BE2C (cell line): ENCODE data around the gene CRIP3.
A peak's percentile ranks its signal among the peaks of the same experiment; 100 is the strongest.

ENCODE experiments used
- DNase-seq: peaks from one replicate; pipeline ENCODE4 v3.0.0-alpha.2; 2020
- H3K27me3 ChIP-seq: fragments of 250-450 bp; sonication (Bioruptor Pico); 2 replicates; pipeline ENCODE4 v1.5.1; 2020; ENCODE audit warnings: mild to moderate bottlenecking
- H3K36me3 ChIP-seq: fragments of 250-450 bp; sonication (Bioruptor Pico); 2 replicates; pipeline ENCODE4 v1.5.1; 2020; ENCODE audit warnings: mild to moderate bottlenecking
- H3K4me1 ChIP-seq: fragments of 250-450 bp; sonication (Bioruptor Pico); 2 replicates; pipeline ENCODE4 v1.5.1; 2020
- H3K4me3 ChIP-seq: 2 replicates; pipeline ENCODE4 v1.5.1; 2011; ENCODE audit warnings: low read depth, low read length
- H3K9me3 ChIP-seq: fragments of 250-450 bp; sonication (Bioruptor Pico); 2 replicates; pipeline ENCODE4 v1.5.1; 2020
- TF ChIP-seq, protein P1 (sequence below): IDR thresholded peaks from 2 replicates; pipeline ENCODE4 v1.5.1; 2012; ENCODE audit warnings: mild to moderate bottlenecking, low read depth, low read length

Gene CRIP3

DNA sequence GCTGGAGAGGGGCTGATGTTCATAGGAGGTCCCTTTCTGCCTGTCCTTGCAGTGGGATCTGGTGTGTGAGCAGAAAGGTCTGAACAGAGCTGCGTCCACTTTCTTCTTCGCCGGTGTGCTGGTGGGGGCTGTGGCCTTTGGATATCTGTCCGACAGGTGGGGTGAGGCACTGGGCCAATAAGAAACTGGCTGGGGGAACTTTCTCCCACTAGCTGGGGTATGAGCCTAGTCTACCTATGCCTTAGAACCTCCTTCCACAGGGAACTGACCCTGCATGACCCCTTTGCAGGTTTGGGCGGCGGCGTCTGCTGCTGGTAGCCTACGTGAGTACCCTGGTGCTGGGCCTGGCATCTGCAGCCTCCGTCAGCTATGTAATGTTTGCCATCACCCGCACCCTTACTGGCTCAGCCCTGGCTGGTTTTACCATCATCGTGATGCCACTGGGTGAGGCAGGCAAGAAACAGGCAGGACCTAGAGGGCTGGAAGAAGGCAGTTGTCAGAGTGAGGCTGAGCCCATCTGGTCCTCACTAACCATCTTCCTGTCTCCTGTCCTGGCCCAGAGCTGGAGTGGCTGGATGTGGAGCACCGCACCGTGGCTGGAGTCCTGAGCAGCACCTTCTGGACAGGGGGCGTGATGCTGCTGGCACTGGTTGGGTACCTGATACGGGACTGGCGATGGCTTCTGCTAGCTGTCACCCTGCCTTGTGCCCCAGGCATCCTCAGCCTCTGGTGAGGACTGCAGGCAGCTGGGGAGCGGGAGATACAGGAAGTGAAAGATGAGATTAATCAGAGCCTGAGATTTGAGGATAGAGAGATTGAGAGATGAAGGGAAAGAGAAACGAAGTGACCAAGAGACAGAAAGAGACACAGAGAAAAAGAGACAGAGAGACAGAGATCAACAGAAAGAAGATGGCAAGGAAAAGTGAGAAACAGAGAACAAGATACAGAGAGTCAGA, 9.0 kb downstream of the CRIP3 start:
- peak; percentile 35 for DNase-seq

DNA sequence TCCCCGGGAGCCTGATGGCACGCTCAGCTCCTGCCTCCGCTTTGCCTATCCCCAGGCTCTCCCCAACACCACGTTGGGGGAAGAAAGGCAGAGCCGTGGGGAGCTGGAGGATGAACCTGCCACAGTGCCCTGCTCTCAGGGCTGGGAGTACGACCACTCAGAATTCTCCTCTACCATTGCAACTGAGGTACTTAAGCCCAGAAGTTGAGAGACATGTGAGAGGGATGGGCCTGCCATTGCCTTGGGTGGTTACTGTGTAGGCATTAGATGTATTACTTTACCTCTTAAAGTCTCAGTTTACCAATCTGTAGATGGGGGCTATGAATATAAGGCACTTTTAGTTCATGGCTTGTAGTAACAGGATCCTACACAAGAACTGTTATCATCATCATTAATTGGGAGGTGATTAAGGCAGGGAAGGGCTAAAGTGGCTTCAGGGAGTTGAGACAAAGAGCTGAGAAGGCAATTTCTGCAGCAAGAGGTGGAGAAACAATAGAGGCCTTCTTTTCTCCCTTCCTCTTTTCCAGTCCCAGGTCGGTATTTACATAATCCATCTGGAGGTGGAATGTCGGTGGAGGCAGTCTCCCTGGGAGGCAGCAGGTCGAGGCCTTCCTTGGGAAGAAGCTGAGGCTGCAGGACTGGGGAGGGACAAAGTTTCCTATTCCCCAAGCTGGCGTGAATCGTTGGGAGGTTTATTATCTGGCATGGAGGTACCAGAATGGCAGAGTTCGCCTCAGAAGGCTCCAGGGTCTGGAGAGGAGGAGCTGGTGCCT, 9.9 kb downstream of the CRIP3 start:
- Histone ChIP-seq H3K4me3 (no peak overlapping the region), H3K36me3 (no peaks in the 10 kb centered on the region), H3K9me3 (no peaks in the 10 kb centered on the region), H3K27me3 (no peaks in the 10 kb centered on the region), H3K4me1 (no peaks in the 10 kb centered on the region)
- DNase-seq: no peak
- TF ChIP-seq, protein P1, sequence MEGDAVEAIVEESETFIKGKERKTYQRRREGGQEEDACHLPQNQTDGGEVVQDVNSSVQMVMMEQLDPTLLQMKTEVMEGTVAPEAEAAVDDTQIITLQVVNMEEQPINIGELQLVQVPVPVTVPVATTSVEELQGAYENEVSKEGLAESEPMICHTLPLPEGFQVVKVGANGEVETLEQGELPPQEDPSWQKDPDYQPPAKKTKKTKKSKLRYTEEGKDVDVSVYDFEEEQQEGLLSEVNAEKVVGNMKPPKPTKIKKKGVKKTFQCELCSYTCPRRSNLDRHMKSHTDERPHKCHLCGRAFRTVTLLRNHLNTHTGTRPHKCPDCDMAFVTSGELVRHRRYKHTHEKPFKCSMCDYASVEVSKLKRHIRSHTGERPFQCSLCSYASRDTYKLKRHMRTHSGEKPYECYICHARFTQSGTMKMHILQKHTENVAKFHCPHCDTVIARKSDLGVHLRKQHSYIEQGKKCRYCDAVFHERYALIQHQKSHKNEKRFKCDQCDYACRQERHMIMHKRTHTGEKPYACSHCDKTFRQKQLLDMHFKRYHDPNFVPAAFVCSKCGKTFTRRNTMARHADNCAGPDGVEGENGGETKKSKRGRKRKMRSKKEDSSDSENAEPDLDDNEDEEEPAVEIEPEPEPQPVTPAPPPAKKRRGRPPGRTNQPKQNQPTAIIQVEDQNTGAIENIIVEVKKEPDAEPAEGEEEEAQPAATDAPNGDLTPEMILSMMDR: no peak

More for the DNA sequence above, 9.0 kb downstream of the CRIP3 start:
- H3K36me3 ChIP-seq: no peaks in the 10 kb centered on the region
- H3K4me3 ChIP-seq: no peak overlapping the region
- H3K27me3 ChIP-seq: no peaks in the 10 kb centered on the region
- no peaks in the 10 kb centered on the region for H3K4me1 ChIP-seq
- TF ChIP-seq, protein P1: no peak
- no peaks in the 10 kb centered on the region for H3K9me3 ChIP-seq

DNA sequence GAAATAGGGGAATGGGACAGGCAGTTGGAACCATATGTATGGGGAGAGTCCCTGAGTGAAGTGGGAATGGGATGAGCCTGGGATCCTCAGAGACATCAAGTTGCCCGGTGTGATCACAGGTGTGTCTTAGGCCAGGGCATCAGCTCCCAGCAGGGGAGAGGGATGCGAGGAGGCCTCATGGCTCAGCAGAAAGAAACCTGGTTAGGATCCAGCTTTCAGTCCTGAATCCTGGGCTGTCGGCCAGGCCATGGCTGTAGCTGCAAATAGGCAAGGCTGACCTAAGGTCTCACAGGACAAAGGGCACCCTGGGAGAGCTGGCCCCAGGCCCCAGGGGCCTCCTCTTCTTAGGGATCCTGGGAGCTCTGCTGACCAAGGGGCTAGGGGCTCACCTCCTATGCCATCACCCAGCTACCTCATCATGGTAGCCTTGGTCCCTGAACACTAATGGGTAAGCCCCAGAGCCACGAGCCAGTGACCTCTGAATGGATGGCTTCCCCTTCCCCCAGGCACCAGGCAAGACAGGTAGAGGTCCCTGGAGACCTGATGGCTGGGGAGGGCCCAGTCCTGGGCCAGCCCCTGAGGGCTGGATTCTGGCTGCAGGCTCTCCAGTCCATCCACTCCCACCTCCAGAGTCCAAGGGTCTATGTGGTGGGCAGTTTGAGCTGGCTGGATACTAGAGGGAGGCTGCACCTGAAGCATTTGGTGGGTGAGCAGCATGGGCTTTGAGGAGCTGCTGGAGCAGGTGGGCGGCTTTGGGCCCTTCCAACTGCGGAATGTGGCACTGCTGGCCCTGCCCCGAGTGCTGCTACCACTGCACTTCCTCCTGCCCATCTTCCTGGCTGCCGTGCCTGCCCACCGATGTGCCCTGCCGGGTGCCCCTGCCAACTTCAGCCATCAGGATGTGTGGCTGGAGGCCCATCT, 10.7 kb downstream of the CRIP3 start, which contains the start of gene SLC22A7:
Gene SLC22A7 (plus strand): TSS at position 617 of the 921 bp plus-strand sequence. CDS start 99 bp downstream, at position 716.
- Histone ChIP-seq H3K4me1 (no peaks in the 10 kb centered on the region), H3K9me3 (no peaks in the 10 kb centered on the region), H3K36me3 (no peaks in the 10 kb centered on the region), H3K27me3 (no peaks in the 10 kb centered on the region), H3K4me3 (no peak within 1 kb of the TSS)
- DNase-seq: no peak
- TF ChIP-seq, protein P1: no peak

DNA sequence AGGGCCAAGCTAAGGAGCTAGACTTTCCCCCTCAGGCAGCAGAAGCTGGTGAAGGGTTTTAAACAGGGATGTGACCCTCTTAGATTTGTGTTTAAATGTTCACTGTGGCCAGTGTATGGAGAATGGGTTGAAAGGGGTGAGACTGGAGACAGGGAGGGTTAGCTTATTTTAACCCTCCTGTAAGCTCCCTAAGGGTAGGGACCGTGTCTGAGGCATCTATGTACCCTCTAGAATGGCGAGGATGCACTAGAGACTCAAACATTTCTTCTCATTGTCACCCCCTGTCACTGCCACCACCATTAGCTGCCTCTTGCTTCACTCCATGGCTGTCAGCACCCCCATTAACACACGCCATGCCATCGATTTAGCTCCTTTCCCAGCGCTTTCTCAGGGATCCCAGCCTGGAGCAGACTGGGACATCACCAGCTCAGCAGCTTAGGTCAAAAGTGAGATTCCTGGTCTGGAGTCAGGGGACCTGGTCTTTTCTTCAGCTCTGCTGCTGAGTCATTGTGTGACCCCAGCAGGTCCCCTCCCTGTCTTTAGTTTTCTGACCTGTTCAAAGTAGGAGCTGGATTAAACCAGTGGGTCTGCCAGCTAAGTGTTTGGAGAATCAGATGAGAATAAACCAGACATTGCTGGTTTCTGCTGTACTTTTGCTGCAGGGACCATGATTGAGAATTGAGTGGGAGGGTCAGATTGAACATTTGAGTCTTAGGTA, 11.7 kb downstream of the CRIP3 start:
- H3K4me3 ChIP-seq: no peak overlapping the region
- no peaks in the 10 kb centered on the region for H3K9me3 ChIP-seq
- H3K36me3 ChIP-seq: no peaks in the 10 kb centered on the region
- TF ChIP-seq, protein P1: no peak
- no peaks in the 10 kb centered on the region for H3K27me3 ChIP-seq
- no peaks in the 10 kb centered on the region for H3K4me1 ChIP-seq
- DNase-seq: no peak

DNA sequence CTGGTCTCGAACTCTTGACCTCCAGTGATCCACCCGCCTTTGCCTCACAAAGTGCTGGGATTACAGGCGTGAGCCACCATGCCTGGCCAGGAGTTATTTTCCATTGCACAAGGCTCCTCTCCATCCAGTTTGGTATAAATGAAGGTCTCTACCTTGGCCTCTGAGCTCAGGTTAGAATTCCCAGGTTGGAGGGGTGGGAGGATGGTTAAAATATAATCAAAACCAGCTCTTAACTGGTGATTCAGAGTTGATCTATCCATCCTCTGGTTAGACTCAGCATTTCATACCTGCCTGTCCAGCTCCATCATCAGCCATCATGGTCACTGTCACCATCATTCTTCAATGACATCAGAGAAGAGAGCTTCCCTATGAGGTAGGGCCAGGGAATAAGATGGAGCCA, 13.2 kb downstream of the CRIP3 start:
- Histone ChIP-seq H3K4me1 (no peaks in the 10 kb centered on the region), H3K27me3 (no peaks in the 10 kb centered on the region), H3K9me3 (no peaks in the 10 kb centered on the region), H3K4me3 (no peak overlapping the region), H3K36me3 (no peaks in the 10 kb centered on the region)
- DNase-seq: no peak
- TF ChIP-seq, protein P1: no peak
